Activated CD4-positive, alpha-beta T cell treated with anti-CD3 and anti-CD28 coated beads, Interleukin-2, amount 50 U/mL, for 16 hours (primary cell): Measurements from ENCODE around the gene OR10V1.

ENCODE experiments used
- DNase-seq: peaks from one replicate; pipeline ENCODE4 v3.0.0-alpha.2; 2020

Gene OR10V1, protein sequence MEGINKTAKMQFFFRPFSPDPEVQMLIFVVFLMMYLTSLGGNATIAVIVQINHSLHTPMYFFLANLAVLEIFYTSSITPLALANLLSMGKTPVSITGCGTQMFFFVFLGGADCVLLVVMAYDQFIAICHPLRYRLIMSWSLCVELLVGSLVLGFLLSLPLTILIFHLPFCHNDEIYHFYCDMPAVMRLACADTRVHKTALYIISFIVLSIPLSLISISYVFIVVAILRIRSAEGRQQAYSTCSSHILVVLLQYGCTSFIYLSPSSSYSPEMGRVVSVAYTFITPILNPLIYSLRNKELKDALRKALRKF

DNA sequence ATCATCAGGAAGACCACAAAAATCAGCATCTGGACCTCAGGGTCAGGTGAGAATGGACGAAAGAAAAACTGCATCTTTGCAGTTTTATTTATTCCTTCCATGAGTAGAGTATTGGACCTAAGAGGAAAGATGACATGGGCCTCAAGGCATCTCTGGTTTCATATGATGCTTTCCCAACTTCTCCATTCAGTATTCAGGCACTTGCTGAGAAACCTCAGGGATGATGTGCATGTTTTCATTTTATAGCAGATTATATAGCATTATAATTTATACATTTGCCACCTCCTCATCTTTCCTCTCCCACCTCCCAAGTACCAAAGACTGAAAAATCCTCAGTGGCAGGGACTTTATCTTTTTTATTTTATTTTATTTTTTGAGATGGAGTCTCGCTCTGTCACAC is at the start of gene OR10V1:
OR10V1 (minus strand) TSS at position 101 of the 400 bp plus-strand sequence; CDS start at position 101, 0 bp downstream.
- DNase-seq: no peak

DNA sequence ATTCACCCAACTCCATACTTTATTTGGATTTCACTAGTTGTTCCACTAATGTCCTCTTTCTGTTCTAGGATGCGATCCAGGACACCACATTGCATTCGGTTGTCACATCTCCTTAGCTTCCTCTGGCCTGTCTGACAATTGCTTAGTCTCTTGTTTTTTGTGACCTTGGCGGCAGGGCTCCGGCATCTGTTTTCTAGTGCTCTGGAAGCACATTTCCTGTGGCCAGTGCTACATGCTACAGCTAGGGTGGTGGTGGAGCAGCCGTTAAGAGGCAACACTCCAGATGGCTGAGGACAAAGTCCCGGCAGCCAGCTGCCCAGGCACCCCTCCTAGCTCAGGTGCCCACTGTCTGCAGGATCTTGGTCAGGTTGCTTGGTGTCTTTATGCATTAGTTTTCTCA is 48.3 kb upstream of the OR10V1 start:
- no peak for DNase-seq

DNA sequence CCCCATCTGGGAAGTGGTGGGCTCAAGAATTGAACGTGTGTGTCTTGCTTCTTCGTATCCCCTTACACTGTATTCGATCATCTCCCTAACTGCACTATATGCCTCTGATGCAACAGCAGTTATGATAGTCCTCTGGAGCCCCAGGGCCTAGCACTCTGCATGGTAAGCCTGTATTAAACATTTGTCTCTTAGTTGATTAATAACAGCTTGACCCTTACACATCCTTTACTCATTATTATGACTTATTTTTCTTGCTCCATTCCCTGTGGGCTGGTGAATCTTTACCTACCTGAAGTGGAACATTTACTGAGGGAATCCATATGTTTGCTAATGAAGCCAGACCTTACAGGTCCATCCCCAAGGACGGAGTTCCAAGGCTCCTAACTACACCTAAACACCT is 47.1 kb upstream of the OR10V1 start:
- DNase-seq: no peak

DNA sequence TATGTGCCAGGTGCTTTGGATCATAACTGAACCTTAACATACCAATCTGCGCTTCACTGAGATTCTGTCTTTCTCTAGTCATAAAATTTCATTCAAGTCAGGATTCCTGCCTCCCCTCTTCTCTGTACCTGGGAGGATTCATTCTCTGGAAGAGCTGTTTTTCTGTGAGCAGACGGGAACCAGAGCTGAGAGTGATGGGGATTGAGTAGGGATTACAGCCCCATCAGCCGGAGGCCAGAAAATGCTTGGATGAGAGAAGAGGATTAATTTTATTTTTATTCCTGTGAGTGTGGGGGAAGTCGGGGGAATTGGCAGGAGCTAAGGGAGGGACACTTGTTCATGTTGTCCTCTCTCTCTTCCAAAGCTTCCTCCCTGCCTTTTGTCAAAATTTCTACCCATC is 46.3 kb upstream of the OR10V1 start:
- no peak for DNase-seq

DNA sequence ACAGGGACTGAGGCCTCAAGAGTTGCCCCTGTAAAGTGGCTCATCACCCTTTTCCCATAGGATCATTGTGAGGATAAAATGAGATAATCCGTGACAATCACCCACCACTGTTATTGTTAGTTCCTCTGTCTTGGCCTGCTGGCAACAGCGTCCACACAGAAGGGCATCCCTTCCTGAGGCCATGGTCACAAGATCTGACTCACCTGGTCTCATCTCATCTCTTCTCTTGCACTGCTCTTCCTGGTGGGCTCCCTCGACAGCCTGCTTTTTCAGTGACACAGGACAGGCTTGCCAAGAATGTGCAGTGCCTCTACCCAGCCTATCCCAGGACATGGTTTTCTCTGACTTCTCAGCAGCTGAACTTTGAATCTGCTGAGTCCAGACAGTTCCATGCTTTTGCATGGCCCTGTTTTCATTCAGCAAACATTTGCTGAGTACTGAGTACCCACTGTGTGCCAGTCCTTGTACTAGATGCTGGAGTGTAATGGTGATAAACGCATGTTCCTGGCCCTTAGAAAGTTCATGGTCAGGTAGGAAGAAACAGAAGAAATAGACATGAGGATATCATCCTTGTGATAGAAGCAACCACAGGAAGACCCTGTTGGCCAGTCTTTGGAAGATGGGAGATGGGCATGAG is 44.9 kb upstream of the OR10V1 start:
- DNase-seq: no peak

DNA sequence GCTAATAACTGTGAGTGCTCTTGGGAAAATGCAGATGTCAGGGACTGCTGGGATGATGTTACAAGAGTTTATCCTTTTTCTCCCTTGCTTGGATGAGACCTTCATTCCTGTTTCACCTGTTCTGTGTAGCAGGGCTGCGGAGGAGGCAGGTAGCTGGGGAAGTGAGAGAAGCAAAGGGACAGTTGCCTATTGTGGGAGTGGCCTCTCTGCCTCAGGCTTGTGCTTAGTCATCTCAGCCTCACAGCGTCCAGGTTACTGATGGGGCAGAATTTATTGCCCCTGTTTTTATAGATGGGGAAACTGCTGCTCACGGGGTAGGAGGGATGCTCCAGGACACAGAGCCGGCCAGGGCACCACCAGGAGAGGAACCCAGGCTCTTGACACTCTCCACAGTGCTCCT is 43.2 kb upstream of the OR10V1 start:
- DNase-seq: no peak

DNA sequence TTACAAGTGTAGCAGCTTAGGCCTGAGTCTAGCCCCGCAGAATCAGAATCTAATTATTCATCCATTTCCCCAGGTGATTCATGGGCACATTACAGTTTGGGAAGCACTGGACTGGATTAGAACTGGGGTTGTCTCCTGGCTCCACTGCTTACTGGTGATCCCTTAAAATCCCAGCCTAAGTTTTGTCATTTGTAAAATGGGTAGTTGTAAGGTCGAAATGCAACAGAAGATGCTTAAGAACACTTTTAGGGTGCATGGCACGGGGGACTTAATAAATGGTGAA is 42.9 kb upstream of the OR10V1 start:
- no peak for DNase-seq

DNA sequence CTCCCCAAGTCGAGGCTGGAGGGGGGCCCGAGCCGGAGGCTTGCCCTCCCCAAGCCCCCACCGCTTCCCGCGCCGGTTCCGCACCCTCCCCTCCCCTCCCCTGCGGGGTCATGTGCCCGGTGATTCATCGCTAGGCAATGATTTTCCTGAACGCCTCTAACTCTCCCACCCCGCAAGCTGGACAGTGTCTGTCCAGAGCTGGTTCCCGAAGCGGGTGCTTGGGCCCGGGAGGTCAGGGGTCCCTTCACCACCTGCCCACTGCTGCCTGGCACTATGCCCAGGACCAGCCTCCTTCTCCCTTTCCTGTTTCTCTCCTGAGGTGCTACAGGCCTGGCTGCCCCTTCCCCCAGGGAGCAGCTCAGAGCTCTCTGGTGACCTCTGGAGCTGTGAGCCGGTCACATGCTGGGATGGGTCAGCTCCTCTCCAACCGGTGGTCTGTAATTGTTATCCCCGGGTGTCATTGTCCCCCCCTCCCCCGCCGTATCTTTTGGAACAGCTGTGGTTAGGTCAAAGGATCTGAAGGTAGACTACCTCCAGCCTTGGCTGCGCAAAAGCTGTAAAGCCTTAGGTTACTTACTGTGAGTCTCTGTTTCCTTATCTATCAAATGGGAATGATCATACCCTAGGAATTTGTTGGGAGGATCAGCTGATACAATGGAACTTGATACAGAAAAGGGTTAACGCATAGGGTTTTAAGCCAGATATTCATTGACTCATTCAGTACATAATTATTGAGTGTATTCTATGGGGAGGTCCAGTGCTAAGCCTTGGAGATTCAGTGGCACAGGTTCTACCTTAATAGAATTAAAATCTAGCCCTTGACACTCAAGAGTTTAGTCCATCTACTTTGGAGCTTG is 42.3 kb upstream of the OR10V1 start:
- no peak for DNase-seq

DNA sequence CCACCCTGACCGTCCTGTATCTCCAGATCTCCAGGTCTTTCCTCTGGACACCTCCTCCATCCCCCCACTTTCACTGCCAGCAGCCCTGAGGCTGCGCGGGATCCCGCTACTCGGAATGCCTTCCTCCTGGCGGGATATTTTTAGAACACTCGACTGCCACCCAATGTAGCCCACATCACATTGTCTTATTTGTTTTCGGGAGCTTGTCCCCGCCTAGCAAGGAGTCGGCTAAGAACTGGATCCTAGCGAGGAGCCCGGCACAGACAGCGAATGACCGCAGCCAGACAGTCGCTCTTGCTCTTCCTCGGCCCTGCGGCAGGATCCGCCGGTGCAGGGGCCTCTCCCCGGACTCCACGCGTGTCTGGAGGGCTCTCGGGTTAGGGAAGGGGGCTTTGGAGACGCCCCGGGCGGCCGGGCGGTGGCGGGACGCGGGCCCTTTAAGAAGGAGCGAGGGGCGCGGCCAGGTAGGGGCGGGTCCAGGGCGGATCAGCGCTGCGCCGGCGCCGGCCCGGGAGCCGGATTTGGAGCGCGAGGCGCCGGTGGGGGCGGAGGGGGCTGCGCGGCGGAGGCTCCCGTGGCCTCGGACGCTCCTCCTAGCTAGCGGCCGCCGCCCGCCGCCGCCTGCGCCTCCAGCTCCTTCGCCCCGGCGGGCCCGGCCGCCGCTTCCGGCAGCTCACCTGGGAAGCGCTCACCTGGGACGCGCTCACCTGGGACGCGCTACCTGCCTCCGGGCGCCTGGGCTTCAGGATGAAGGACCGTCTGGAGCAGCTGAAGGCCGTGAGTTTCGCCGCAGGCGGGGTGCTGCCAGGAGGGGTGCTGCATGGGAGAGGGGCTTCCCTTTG is 41.4 kb upstream of the OR10V1 start, which contains the start of gene STX3:
STX3 (plus strand) TSS at position 518 of the 842 bp plus-strand sequence; CDS start at position 748, 230 bp downstream.
- peak; percentile 47 for DNase-seq

DNA sequence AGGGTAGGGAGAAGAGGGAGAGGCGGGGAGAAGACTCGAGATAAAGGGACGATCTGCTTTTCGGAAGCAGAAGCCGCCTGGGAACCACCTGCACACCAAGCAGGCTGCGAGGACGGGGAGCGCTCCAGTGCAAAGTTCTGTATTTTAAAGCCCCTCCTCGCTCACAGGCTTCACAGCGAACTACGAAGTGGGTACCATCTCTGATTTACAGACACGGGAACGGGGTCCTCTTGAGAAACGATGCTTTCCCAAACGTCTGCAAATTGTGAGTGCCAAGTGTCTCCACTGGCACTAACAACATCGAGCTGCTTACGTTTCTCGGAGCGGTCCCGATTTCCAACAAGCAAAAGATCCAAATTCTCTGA is 40.8 kb upstream of the OR10V1 start:
- no peak for DNase-seq

DNA sequence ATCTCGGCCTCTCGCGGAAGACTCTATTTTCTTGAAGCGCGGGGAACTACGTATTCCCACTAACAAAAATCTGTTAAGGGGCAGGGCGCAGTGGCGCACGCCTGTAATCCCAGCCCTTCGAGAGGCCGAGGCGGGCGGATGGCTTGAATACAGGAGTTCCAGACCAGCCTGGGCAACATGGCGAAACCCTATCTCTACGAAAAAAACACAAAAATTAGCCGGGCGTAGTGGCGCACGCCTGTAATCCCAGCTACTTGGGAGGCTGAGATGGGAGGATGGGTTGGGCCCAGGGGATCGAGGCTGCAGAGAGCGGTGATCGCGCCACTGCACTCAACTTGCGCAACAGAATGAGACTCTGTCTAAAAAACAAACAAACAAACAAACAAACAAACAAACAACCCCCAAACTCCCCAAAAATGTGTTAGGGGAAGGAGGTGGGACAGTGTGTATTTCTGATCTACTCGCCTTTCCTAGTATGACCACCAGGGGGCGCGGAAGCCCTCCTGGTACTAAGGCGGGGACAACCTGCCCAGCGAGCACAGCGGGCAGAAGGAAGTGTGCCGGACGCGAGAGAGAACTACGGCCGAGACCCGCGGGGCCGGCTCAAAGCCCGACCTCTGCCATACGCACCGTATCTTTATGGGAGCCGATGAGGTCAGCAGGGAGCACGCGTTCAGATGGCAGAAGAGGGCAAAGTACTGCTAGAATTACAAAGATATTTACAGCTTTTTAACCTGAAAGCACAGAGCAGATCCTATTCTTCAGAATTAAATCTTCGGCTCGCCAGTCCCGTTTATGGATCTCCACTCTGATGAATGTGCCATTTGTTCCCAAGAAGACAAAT is 40.2 kb upstream of the OR10V1 start:
- peak; percentile 85 for DNase-seq

DNA sequence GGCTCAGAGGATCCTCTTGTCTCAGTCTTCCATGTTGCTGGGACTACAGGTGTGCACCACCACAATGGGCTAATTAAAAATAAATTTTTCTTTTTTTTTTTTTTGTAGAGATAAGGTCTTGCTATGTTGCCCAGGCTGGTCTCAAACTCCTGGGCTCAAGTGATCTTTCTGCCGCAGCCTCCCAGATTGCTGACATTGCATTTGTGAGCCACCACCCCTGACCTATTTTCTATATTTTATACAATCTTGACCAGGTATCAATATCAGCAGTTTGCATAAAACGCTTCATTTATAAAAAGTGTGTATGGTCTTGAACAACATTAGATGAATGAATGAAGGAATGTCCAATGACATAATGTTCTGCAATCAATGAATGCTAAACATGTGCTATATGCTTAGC is 32.5 kb upstream of the OR10V1 start:
- DNase-seq: no peak

DNA sequence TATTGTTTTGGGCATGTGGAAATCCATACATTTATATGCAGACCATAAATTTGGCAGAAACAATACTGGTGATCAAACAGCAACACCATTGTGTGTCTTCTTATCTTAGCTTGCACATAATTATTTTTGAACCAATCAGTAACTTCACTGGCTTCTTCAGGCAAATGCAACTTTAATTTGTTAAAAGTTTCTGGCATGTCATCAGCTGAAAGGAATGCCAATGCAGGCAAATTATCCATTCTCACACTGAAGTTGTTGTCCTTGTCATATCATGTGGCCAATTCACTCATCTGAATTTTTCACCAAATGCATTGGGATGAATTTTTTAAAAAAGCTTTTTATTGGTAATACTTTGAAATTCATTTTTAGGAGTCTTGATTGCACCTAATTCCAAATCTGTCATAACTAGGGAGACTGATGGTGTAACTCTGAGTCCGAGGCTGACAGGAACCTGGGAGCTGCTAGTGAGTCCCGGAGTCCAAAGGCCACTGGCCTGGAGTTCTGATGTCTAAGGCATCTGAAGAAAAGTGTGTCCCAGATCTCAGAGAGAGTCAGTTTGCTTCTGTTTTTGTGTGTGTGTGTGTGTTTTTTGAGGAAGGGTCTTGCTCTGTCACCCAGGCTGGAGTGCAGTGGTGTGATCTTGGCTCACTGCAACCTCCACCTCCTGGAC is 17.4 kb upstream of the OR10V1 start:
- no peak for DNase-seq

DNA sequence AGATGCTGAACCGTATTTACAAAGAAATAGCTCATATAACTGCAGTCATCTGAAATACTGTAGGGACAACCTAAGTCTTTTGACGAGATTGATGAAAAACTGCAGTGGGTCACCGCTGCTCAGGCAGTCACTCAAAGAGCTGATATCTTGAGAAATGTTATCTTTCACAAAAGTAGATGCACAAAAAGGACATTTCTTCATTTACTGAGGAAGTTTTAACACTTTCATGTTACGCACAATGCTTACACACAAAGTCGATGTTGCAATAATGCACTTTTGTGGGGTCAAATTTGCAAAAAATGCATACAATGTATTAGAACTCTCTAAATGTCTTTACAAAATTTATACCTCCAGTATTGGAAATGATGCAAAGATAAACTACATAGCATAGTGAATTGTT is 16.2 kb upstream of the OR10V1 start:
- DNase-seq: no peak

DNA sequence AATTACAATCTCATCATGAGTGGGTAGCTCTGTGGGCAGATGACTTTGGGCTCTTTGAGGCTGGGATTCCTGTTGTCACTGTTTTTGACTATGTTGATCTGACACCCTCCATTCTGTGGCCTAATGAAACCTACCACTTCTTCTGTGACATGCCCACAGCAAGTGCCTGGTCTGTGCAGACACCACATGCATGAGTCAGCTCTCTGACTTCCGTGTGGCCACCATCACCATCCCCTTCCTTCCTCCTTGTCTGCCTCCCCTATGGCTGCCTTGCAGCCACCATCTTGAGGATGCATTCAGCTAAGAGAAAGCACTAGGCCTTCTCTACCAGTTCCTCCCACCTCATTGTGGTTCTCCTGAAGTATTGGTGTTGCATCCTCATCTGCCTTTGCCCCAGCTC is 15.3 kb upstream of the OR10V1 start:
- DNase-seq: peak; percentile 29

DNA sequence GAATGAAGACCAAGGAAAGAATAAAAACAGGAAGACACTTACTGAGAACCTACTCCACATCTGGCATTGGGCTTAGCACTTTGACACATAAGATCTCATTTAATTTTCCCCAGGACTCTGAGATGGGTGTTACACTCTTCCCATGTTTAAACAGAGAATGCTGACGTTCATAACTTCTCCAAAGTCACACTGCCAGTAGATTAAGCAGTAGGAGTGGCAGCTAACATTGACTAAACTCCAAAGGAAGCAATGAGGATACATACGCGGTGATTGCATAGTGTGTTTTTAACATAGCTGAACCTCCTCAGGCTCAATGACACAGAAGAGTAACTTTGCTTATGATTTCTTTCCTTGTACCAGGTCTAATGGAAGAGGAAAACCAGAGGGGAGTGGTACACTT is 14.5 kb upstream of the OR10V1 start:
- no peak for DNase-seq

DNA sequence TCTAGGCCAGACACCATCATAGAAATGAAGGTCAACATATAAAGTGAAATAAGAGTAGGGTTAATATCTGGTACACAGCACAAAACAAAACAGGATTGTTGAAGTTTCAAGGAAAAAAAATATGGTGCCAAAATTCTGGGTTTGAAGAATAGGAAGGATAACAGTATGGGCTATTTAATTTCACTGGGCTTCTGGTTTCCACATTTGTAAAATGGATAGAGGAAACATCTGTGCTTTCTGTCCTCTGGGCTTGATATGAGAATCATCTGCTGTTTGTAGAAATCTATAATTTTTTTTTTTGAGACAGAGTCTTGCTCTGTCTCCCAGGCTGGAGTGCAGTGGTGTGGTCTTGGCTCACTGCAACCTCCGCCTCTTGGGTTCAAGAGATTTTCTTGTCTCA is 13.8 kb upstream of the OR10V1 start:
- no peak for DNase-seq

DNA sequence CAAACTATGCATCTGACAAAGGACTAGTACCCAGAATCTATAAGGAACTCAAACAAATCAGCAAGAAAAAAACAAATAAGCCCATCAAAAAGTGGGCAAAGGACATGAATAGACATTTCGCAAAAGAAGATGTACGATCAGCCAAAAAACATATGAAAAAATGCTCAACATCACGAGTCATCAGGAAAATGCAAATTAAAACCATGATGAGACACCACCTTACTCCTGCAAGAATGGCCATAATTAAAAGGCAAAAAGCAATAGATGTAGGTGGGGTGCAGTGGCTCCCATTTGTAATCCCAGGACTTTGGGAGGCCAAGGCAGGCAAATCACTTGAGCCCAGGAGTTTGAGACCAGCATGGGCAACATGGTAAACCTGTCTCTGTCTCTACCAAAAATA is 10.4 kb upstream of the OR10V1 start:
- no peak for DNase-seq

DNA sequence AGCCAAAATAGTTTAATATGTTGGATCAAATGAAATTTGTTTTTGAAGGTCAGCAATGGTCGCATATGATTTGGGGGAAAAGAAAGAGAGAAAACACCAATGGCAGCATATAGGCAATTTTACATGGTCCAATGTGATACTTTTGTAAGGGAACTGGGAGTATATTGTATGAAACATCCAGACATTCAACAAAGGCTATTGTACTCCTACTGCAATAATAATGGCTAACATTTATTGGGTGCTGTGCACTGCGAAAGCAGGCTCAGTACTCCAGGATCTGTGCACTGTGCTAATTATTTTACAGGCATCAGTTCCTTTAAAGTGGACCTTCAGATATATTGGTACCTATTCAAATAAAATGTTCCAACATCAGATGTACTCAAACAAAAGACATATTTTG is 5.9 kb upstream of the OR10V1 start:
- DNase-seq: no peak

DNA sequence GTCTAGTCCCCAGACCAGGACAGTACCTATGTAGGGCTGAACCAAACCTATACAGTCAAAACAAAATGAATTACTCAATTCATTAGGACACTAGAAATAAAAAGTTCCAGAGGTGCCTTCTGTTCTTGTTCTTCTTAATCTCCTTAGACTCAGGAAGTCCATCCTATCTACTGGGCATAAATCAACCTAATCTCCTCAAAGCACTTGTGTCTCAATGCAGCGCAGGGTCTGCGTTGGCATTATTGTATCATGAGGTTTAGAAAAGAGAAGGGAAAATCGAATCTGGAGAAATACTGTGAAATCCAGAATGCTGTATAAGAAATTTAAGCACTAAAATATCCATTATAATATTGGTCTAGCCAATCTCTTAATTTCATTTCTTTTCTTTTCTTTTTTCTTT is 2.4 kb upstream of the OR10V1 start:
- no peak for DNase-seq

DNA sequence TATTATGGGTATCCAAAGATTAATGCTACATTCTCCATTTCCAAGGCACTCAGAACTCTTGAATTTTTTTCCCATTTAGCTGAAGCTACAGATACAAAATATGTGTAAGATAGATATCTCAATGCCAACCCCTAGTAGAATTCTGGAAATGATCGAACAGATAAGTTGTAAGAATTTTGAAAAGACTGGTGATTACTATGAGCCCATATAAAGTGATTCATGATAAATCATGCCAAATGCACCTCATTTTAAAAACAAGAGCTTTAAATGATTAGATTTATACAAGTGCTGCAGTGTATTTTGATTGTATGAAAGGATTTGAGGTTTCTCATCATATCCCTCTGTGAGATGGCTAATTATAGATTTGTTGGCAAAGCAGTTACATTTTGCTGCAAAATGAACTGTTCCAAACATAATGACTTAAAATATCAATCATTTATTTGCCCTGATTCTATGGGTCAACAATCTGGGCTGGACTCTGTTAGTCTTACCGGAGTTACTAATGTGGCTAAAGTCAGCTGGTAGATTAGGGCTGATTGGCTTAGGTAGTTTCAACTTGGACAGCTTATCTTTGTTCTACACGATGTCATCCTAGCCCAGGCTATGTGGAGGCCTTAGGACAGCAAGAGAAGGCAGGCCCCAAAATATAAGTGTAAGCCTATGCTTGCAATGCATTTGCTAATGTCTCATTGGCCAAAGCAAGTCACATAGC is 3.4 kb downstream of the OR10V1 start:
- no peak for DNase-seq
